CD4-positive, CD25-positive, alpha-beta regulatory T cell (primary cell): ENCODE data around the gene TBC1D10A. TPM values are rescaled to one million over a fixed set of nuclear protein-coding genes. Genes with fewer than 3 reads are reported as not detected.

Source experiments
- ATAC-seq, 2 donors: fragments of 150-1000 bp; cut with Tn5 transposase; one replicate each; pipeline ENCODE4 v1.10.0; 2021; ENCODE audit warnings: low read depth in 2 of 2, moderate number of reproducible peaks in 2 of 2, moderate library complexity in 1 of 2
- DNase-seq, 3 donors: peaks; one replicate each; pipeline versions ENCODE4 v3.0.0 to v3.0.0-alpha.2; 2012 to 2022; ENCODE audit warnings: mixed read lengths in 1 of 3
- H3K27ac ChIP-seq: one replicate; pipeline ENCODE4 v1.7.0; 2013; ENCODE audit warnings: mild to moderate bottlenecking, low read length; ENCODE audit not compliant: insufficient read depth, poor library complexity, severe bottlenecking
- H3K27me3 ChIP-seq: one replicate; pipeline ENCODE4 v1.7.0; 2013; ENCODE audit warnings: low read length; ENCODE audit not compliant: control insufficient read depth, insufficient read depth
- H3K36me3 ChIP-seq: one replicate; pipeline ENCODE4 v1.7.0; 2013; ENCODE audit warnings: mild to moderate bottlenecking, low read length, moderate library complexity; ENCODE audit not compliant: control insufficient read depth, insufficient read depth
- H3K4me1 ChIP-seq: 2 replicates; pipeline ENCODE4 v1.7.0; 2013; ENCODE audit warnings: mild to moderate bottlenecking, low read length; ENCODE audit not compliant: insufficient read depth, control insufficient read depth, poor library complexity, severe bottlenecking
- H3K4me3 ChIP-seq: one replicate; pipeline ENCODE4 v1.7.0; 2013; ENCODE audit warnings: low read depth, mild to moderate bottlenecking, low read length, moderate library complexity
- H3K9me3 ChIP-seq, 2 experiments: 1 replicate in 1 of 2; 2 replicates in 1 of 2; pipeline ENCODE4 v1.7.0; 2013; ENCODE audit warnings: low read length in 2 of 2, mild to moderate bottlenecking in 1 of 2, moderate library complexity in 1 of 2; ENCODE audit not compliant: control insufficient read depth in 2 of 2
- H3K27ac Mint-ChIP-seq, 3 donors: one replicate each; pipeline ENCODE4 v1.8.0; 2020 to 2022; ENCODE audit warnings: mild to moderate bottlenecking in 3 of 3, mixed read lengths in 3 of 3, moderate library complexity in 2 of 3
- H3K27me3 Mint-ChIP-seq: one replicate; pipeline ENCODE4 v1.8.0; 2022; ENCODE audit warnings: mild to moderate bottlenecking, mixed read lengths
- H3K36me3 Mint-ChIP-seq: one replicate; pipeline ENCODE4 v1.8.0; 2020; ENCODE audit warnings: mixed read lengths
- H3K4me1 Mint-ChIP-seq, 4 donors: one replicate each; pipeline ENCODE4 v1.8.0; 2020 to 2022; ENCODE audit warnings: mixed read lengths in 4 of 4, mild to moderate bottlenecking in 1 of 4
- H3K4me3 Mint-ChIP-seq, 4 donors: one replicate each; pipeline ENCODE4 v1.8.0; 2020 to 2022; ENCODE audit warnings: mild to moderate bottlenecking in 4 of 4, mixed read lengths in 4 of 4, moderate library complexity in 3 of 4
- H3K9me3 Mint-ChIP-seq, 7 donors: one replicate each; pipeline ENCODE4 v1.8.0; 2020 to 2022; ENCODE audit warnings: mixed read lengths in 7 of 7, mild to moderate bottlenecking in 3 of 7, moderate library complexity in 2 of 7
- polyA plus RNA-seq, 4 donors: library from polyadenylated mRNA; unstranded; fragments of 300-500 nt; fragmentation: Illumina TruSeq; gene quantifications; one replicate each; pipeline ENCODE4 v1.2.3, GENCODE V29; 2021
- total RNA-seq: library from RNA; stranded (reverse); gene quantifications from one replicate; pipeline ENCODE4 v1.2.3, GENCODE V29; 2022

TBC1D10A gene
- total and polyA plus RNA-seq, 5 donors from 2014 or later, result 44.2 to 67.5 (median 47.8) TPM

GRCh38 chr22:30247974-30248373 lies 78.8 kb downstream of the TBC1D10A start:
- H3K36me3 ChIP-seq, result no peaks in the 10 kb centered on the region
- Mint-ChIP-seq H3K27ac (peak overlapping the region in 1 of 3 donors; percentile 80), H3K9me3 (no peaks in the 10 kb centered on the region), H3K36me3 (no peaks in the 10 kb centered on the region), H3K4me3 (peak overlapping the region in 2 of 4 donors; percentile 48 to 72), H3K27me3 (peaks cover 13% of the 10 kb centered on the region), H3K4me1 (peaks cover 0 to 40% (median 24%) of the 10 kb centered on the region in 4 donors)
- ATAC-seq, result no peak
- no peaks in the 10 kb centered on the region for H3K9me3 ChIP-seq
- H3K4me3 ChIP-seq, result no peak overlapping the region
- peaks cover 25% of the 10 kb centered on the region for H3K4me1 ChIP-seq
- H3K27ac ChIP-seq, result no peak overlapping the region
- H3K27me3 ChIP-seq, result no peaks in the 10 kb centered on the region
- no peak for DNase-seq

GRCh38 chr22:30247561-30247960 lies 79.2 kb downstream of the TBC1D10A start:
- Mint-ChIP-seq H3K4me1 (peaks cover 0 to 38% (median 23%) of the 10 kb centered on the region in 4 donors), H3K36me3 (no peaks in the 10 kb centered on the region), H3K9me3 (no peaks in the 10 kb centered on the region), H3K27me3 (peaks cover 13% of the 10 kb centered on the region), H3K27ac (no peak overlapping the region), H3K4me3 (peak overlapping the region in 3 of 4 donors; percentile 15 to 43 (median 35))
- H3K9me3 ChIP-seq, result no peaks in the 10 kb centered on the region
- ATAC-seq, result no peak
- H3K27me3 ChIP-seq, result no peaks in the 10 kb centered on the region
- no peak overlapping the region for H3K27ac ChIP-seq
- peaks cover 25% of the 10 kb centered on the region for H3K4me1 ChIP-seq
- no peak overlapping the region for H3K4me3 ChIP-seq
- no peaks in the 10 kb centered on the region for H3K36me3 ChIP-seq
- no peak for DNase-seq

GRCh38 chr22:30246814-30247376 lies 79.8 kb downstream of the TBC1D10A start:
- peaks cover 0 to 38% (median 23%) of the 10 kb centered on the region in 4 donors for H3K4me1 Mint-ChIP-seq
- H3K27me3 Mint-ChIP-seq, result peaks cover 13% of the 10 kb centered on the region
- Histone ChIP-seq H3K36me3 (no peaks in the 10 kb centered on the region), H3K9me3 (no peaks in the 10 kb centered on the region), H3K4me3 (peak overlapping the region; percentile 73), H3K27ac (no peak overlapping the region), H3K27me3 (no peaks in the 10 kb centered on the region), H3K4me1 (peaks cover 25% of the 10 kb centered on the region)
- peak overlapping the region; percentile 51 to 94 (median 76) for H3K4me3 Mint-ChIP-seq
- DNase-seq, result no peak
- ATAC-seq, result no peak
- H3K9me3 Mint-ChIP-seq, result no peaks in the 10 kb centered on the region
- H3K36me3 Mint-ChIP-seq, result no peaks in the 10 kb centered on the region
- H3K27ac Mint-ChIP-seq, result peak overlapping the region in 1 of 3 donors; percentile 65

GRCh38 chr22:30245985-30246813 lies 80.5 kb downstream of the TBC1D10A start, which contains the start of gene LIF:
Gene LIF, minus strand, starts transcription at chr22:30246759. Its CDS starts 64 bp downstream, at chr22:30246695.
- peaks cover 25% of the 10 kb centered on the region for H3K4me1 ChIP-seq
- ATAC-seq (peak; percentile 74 to 79), DNase-seq (peak; percentile 13 to 68 (median 52))
- Mint-ChIP-seq H3K27me3 (peaks cover 13% of the 10 kb centered on the region), H3K36me3 (no peaks in the 10 kb centered on the region), H3K27ac (peak within 1 kb of the TSS in 1 of 3 donors; percentile 65), H3K4me3 (peak within 1 kb of the TSS; percentile 84 to 94 (median 88)), H3K9me3 (no peaks in the 10 kb centered on the region), H3K4me1 (peaks cover 0 to 38% (median 23%) of the 10 kb centered on the region in 4 donors)
- H3K27ac ChIP-seq, result no peak within 1 kb of the TSS
- H3K36me3 ChIP-seq, result no peaks in the 10 kb centered on the region
- peak within 1 kb of the TSS; percentile 73 for H3K4me3 ChIP-seq
- no peaks in the 10 kb centered on the region for H3K27me3 ChIP-seq
- H3K9me3 ChIP-seq, result no peaks in the 10 kb centered on the region

GRCh38 chr22:30245181-30245984 lies 81.4 kb downstream of the TBC1D10A start:
- Histone ChIP-seq H3K27me3 (no peaks in the 10 kb centered on the region), H3K4me3 (no peak overlapping the region), H3K36me3 (no peaks in the 10 kb centered on the region), H3K27ac (no peak overlapping the region), H3K4me1 (peaks cover 25% of the 10 kb centered on the region), H3K9me3 (no peaks in the 10 kb centered on the region)
- Mint-ChIP-seq H3K4me3 (peak overlapping the region; percentile 77 to 94 (median 88)), H3K9me3 (no peaks in the 10 kb centered on the region), H3K36me3 (no peaks in the 10 kb centered on the region), H3K27ac (peak overlapping the region in 1 of 3 donors; percentile 95), H3K27me3 (peaks cover 13% of the 10 kb centered on the region), H3K4me1 (peaks cover 0 to 38% (median 23%) of the 10 kb centered on the region in 4 donors)
- ATAC-seq, result no peak
- DNase-seq, result no peak

GRCh38 chr22:30244641-30245040 lies 82.1 kb downstream of the TBC1D10A start:
- H3K4me3 Mint-ChIP-seq, result peak overlapping the region; percentile 39 to 85 (median 66)
- no peaks in the 10 kb centered on the region for H3K27me3 ChIP-seq
- no peaks in the 10 kb centered on the region for H3K9me3 Mint-ChIP-seq
- peaks cover 0 to 38% (median 23%) of the 10 kb centered on the region in 4 donors for H3K4me1 Mint-ChIP-seq
- peaks cover 25% of the 10 kb centered on the region for H3K4me1 ChIP-seq
- no peaks in the 10 kb centered on the region for H3K36me3 ChIP-seq
- H3K27ac ChIP-seq, result no peak overlapping the region
- peak overlapping the region in 2 of 3 donors; percentile 28 to 95 for H3K27ac Mint-ChIP-seq
- H3K4me3 ChIP-seq, result no peak overlapping the region
- H3K27me3 Mint-ChIP-seq, result peaks cover 13% of the 10 kb centered on the region
- no peak for DNase-seq
- no peaks in the 10 kb centered on the region for H3K36me3 Mint-ChIP-seq
- no peak for ATAC-seq
- H3K9me3 ChIP-seq, result no peaks in the 10 kb centered on the region

- peaks cover 0 to 38% (median 23%) of the 10 kb centered on the region in 4 donors for H3K4me1 Mint-ChIP-seq
- Histone ChIP-seq H3K27me3 (no peaks in the 10 kb centered on the region), H3K36me3 (no peaks in the 10 kb centered on the region), H3K27ac (no peak overlapping the region), H3K9me3 (no peaks in the 10 kb centered on the region), H3K4me3 (no peak overlapping the region), H3K4me1 (peaks cover 25% of the 10 kb centered on the region)
- H3K27ac Mint-ChIP-seq, result peak overlapping the region in 2 of 3 donors; percentile 51 to 95
- no peak for DNase-seq
- no peak for ATAC-seq
- peaks cover 13% of the 10 kb centered on the region for H3K27me3 Mint-ChIP-seq
- H3K36me3 Mint-ChIP-seq, result no peaks in the 10 kb centered on the region
- H3K4me3 Mint-ChIP-seq, result peak overlapping the region; percentile 30 to 85 (median 62)
- no peaks in the 10 kb centered on the region for H3K9me3 Mint-ChIP-seq
Measured at GRCh38 chr22:30244066-30244465, 82.7 kb downstream of the TBC1D10A start.
